Lung (tissue), 12 donors: ENCODE results near the gene C19orf33. TPM values are rescaled to one million over a fixed set of nuclear protein-coding genes. Genes with fewer than 3 reads are reported as not detected.

Experiments used
- ATAC-seq: fragments of 200-7000 bp; cut with Tn5 transposase; one replicate; pipeline ENCODE4 v1.9.1; 2020; ENCODE audit warnings: moderate number of reproducible peaks; ENCODE audit not compliant: insufficient read depth, low FRiP score
- DNase-seq, 3 donors: peaks; one replicate each; pipeline ENCODE4 v3.0.0-alpha.2; 2013 to 2017
- H3K27ac ChIP-seq, 2 donors: one replicate each; pipeline ENCODE4 v1.5.1; 2013; ENCODE audit warnings: mild to moderate bottlenecking in 2 of 2, moderate library complexity in 2 of 2, control low read depth in 1 of 2, inconsistent platforms in 1 of 2, low read depth in 1 of 2, low read length in 1 of 2
- H3K27me3 ChIP-seq, 3 donors: one replicate each; pipeline ENCODE4 v1.5.1; 2013; ENCODE audit warnings: low read length in 2 of 3; ENCODE audit not compliant: control insufficient read depth in 3 of 3, insufficient read depth in 3 of 3
- H3K36me3 ChIP-seq, 4 donors: one replicate each; pipeline ENCODE4 v1.5.1; 2013; ENCODE audit warnings: low read length in 4 of 4, mild to moderate bottlenecking in 1 of 4, moderate library complexity in 1 of 4; ENCODE audit not compliant: control insufficient read depth in 4 of 4, insufficient read depth in 4 of 4
- H3K4me1 ChIP-seq, 5 donors: one replicate each; pipeline ENCODE4 v1.5.1; 2013; ENCODE audit warnings: low read length in 5 of 5, mild to moderate bottlenecking in 2 of 5, moderate library complexity in 1 of 5; ENCODE audit not compliant: control insufficient read depth in 5 of 5, insufficient read depth in 5 of 5
- H3K4me3 ChIP-seq: one replicate; pipeline ENCODE4 v1.5.1; 2013; ENCODE audit warnings: mild to moderate bottlenecking, control low read depth, moderate library complexity
- H3K9ac ChIP-seq, 2 donors: one replicate each; pipeline ENCODE4 v1.5.1; 2013; ENCODE audit warnings: low read length in 2 of 2, control low read depth in 1 of 2; ENCODE audit not compliant: insufficient read depth in 1 of 2
- H3K9me3 ChIP-seq, 4 donors: one replicate each; pipeline ENCODE4 v1.5.1; 2013; ENCODE audit warnings: low read length in 3 of 4, mild to moderate bottlenecking in 1 of 4, moderate library complexity in 1 of 4; ENCODE audit not compliant: control insufficient read depth in 4 of 4, insufficient read depth in 3 of 4
- CTCF ChIP-seq: IDR thresholded peaks from 2 replicates; pipeline ENCODE4 v1.5.1; 2012; ENCODE audit warnings: mild to moderate bottlenecking; ENCODE audit errors: control extremely low read depth, extremely low read depth
- WGBS, 2 donors: extraction: QIAGEN DNeasy Blood & Tissue Kit; methylation state at CpG; one replicate each; pipeline ENCODE4 v1.1.7; 2013; 5-methylcytosine and 5-hydroxymethylcytosine counted together
- polyA plus RNA-seq, 2 donors: library from polyadenylated mRNA; stranded (reverse); fragments of 200-250 nt; gene quantifications; one replicate each; pipeline ENCODE4 v1.2.1, GENCODE V29; 2013
- total RNA-seq, 2 donors: library from RNA; depleted of rRNA in 1 of 2; stranded (reverse); fragments of >200 nt in 1 of 2; gene quantifications; one replicate each; pipeline ENCODE4 v1.2.1, GENCODE V29; 2014 to 2021
- donor health status: control.
- donor health status: control.
- donor health status: Bipolar disorder and iron deficiency.
- donor health status: healthy.
- donor health status: DM: yes; HTN: yes; CAD: no.

C19orf33 gene
- total and polyA plus RNA-seq, 4 donors = 32.0 to 687 (median 131) TPM

- no peak overlapping the region for H3K9ac ChIP-seq
- WGBS, 2 donors = 81 to 91% methylated on average over 8 of the region's 8 CpGs
- no peak for ATAC-seq
- no peaks in the 10 kb centered on the region for H3K27me3 ChIP-seq
- no peak overlapping the region for H3K27ac ChIP-seq
- peaks cover 0 to 32% (median 11%) of the 10 kb centered on the region in 5 donors for H3K4me1 ChIP-seq
- DNase-seq = peak in 2 of 3 donors; percentile 30 to 48
- H3K4me3 ChIP-seq = no peak overlapping the region
- TF ChIP-seq CTCF = no peak
- no peaks in the 10 kb centered on the region for H3K9me3 ChIP-seq
- H3K36me3 ChIP-seq = peaks cover 0 to 11% (median 0%) of the 10 kb centered on the region in 4 donors
Measured at GRCh38 chr19:38294090-38294489, 10.0 kb upstream of the C19orf33 start.

GRCh38 chr19:38298821-38299680 lies 5.0 kb upstream of the C19orf33 start:
- ATAC-seq (no peak), DNase-seq (no peak)
- Histone ChIP-seq H3K27ac (peak overlapping the region in 1 of 2 donors; percentile 38), H3K27me3 (no peaks in the 10 kb centered on the region), H3K4me1 (peaks cover 0 to 5% (median 0%) of the 10 kb centered on the region in 5 donors), H3K4me3 (no peak overlapping the region), H3K9me3 (no peaks in the 10 kb centered on the region), H3K9ac (no peak overlapping the region), H3K36me3 (no peaks in the 10 kb centered on the region)
- 70 to 74% methylated on average over 11 of the region's 11 CpGs for WGBS, 2 donors
- no peak for TF ChIP-seq CTCF

GRCh38 chr19:38304352-38304865 lies 358 bp downstream of the C19orf33 start:
- Histone ChIP-seq H3K27me3 (no peaks in the 10 kb centered on the region), H3K9me3 (no peaks in the 10 kb centered on the region), H3K9ac (no peak overlapping the region), H3K27ac (peak overlapping the region; percentile 38 to 85), H3K4me1 (peaks cover 0 to 12% (median 0%) of the 10 kb centered on the region in 5 donors), H3K4me3 (peak overlapping the region; percentile 25), H3K36me3 (peaks cover 0 to 35% (median 10%) of the 10 kb centered on the region in 4 donors)
- TF ChIP-seq CTCF = no peak
- peak; percentile 8 for ATAC-seq
- WGBS, 2 donors = 64 to 83% methylated on average over 27 of the region's 27 CpGs
- no peak for DNase-seq
